Measurements from ENCODE around the gene AQP10.
"Not testable (repeated sequence)": the region's sequence is repeated elsewhere in the genome, so short reads cannot be mapped to it uniquely, and the experiment has no call there.

Gene AQP10, protein sequence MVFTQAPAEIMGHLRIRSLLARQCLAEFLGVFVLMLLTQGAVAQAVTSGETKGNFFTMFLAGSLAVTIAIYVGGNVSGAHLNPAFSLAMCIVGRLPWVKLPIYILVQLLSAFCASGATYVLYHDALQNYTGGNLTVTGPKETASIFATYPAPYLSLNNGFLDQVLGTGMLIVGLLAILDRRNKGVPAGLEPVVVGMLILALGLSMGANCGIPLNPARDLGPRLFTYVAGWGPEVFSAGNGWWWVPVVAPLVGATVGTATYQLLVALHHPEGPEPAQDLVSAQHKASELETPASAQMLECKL

DNA sequence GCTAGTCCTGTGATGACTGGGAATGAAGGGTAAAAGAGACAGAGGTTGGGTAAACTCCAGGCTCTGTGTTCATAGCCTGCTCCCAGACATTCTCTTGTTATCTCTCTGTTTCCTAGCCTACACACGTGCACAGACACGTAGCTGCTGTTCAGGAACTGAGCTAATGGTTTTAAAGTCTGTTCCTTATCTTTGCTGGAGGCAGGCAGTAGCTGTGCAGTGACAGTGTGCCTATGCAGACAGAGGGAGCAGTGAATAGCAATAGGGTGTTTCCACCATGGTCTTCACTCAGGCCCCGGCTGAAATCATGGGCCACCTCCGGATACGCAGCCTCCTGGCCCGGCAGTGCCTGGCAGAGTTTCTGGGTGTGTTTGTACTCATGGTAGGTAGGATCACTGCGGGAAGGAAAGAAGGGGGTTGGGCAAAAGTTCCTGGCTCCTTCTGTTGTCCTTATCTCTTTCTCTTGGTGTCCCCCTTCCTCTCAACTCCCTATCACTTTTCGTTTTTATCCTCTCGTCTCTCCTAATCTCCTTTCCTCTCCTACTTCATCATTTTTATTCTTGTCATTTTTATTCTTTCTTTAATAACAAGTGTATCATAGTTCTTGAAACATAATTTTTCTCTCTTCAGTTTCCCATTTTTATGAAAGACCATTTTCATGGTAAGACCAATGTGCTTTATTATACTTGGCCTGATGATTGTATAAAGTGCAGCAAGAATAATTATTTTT lies at the start of gene AQP10:
TSS of gene AQP10 (plus strand) at position 212 of the 727 bp plus-strand sequence. CDS start at position 275, 63 bp downstream.
- no peak for DNase-seq

DNA sequence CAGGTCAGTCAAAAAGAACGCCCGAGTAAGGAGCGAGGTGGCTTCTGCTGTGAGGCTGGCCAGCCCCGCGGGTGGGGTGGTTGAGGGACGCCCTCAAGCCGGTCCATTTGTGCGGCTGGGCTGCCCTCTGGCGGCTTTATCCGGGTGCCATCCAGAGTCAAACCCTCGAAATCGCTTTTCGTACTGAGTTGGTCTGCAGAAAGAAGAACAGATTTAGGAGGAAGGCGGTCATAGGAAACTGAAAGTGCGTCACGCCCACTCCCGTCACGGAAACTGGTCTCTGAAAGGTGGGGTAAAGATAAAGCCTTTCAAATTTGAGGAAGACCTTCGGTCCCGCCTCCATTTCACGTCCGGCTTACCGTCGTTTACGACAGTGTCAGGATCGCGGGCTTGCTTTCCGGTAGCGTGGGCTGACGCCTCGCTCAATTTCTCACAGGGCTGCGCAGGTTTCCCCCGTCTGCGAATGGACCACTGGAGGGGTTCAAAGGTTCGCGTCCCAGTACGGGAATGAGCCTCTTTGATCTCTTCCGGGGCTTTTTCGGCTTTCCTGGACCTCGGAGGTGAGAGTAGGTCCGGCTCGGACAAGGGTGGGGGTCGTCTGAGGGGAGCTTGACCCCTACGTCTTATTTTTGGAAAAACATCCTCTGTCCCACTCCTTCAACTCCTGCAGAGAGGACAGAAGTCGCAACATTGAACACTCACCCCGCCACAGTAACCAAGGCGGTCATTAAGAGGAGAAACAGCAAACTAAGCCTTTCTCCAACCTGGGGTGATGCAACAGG lies 48.5 kb upstream of the AQP10 start, which contains the start of gene HAX1:
TSS of gene HAX1 (plus strand) at position 413 of the 782 bp plus-strand sequence. CDS start at position 508, 95 bp downstream.
- peak; percentile 99 for DNase-seq

DNA sequence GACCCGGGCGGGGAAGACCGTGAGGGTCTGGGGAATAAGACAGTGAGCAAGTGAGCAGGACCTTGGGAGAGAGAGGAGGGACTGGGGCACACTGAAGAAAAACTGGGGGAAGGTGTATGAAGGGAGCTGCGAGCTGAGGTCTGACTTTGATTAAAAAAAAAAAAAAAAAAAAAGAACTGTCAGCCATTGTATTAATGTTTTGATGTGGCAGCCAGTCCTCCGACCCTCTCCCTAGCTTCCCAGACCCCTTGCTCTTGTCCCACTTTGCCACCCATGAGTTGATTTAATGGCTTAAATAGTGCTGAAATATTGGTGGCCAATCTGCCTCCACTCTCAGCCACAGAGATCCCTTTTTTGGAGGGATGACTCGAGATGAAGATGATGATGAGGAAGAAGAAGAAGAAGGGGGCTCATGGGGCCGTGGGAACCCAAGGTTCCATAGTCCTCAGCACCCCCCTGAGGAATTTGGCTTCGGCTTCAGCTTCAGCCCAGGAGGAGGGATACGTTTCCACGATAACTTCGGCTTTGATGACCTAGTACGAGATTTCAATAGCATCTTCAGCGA lies 47.8 kb upstream of the AQP10 start:
- no peak for DNase-seq

DNA sequence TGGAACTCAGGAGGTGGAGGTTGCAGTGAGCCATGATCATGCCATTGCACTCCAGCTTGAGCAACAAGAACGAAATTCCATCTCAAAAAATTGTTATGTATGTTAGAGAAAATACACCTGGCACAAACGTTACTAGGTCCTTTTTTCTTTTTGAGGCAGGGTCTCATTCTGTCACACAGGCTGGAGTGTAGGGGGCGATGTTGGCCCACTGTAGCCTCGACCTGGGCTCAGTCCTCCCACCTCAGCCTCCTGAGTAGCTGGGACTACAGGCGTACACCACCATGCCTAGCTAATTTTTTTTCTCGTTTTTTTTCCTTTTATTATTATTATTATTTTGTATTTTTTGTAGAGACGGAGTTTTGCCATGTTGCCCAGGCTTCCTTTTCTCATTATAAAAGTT lies 44.1 kb upstream of the AQP10 start:
- no peak for DNase-seq

DNA sequence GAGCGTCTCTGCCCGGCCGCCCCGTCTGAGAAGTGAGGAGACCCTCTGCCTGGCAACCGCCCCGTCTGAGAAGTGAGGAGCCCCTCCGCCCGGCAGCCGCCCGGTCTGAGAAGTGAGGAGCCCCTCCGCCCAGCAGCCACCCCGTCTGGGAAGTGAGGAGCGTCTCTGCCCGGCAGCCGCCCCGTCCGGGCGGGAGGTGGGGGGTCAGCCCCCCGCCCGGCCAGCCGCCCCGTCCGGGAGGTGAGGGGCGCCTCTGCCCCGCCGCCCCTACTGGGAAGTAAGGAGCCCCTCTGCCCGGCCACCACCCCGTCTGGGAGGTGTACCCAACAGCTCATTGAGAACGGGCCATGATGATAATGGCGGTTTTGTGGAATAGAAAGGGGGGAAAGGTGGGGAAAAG lies 33.3 kb upstream of the AQP10 start:
- DNase-seq, result not testable (repeated sequence)

DNA sequence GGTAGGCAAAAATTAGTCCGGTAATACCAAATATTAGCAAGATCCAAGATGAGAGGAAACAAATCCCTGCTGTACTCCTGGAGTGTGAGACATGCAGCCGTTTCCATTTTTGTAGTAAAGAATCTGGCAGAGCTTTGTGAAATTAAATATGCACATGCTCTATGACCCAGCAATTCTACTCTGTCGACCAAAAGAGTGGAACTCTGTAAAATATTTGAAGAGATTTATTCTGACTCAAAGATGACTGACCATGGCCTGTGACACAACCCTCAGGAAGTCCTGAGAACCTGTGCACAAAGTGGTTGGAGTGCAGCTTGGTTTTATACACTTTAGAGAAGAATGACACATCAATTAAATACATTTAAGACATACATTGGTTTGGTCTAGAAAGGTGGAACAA lies 32.2 kb upstream of the AQP10 start:
- DNase-seq, result no peak

DNA sequence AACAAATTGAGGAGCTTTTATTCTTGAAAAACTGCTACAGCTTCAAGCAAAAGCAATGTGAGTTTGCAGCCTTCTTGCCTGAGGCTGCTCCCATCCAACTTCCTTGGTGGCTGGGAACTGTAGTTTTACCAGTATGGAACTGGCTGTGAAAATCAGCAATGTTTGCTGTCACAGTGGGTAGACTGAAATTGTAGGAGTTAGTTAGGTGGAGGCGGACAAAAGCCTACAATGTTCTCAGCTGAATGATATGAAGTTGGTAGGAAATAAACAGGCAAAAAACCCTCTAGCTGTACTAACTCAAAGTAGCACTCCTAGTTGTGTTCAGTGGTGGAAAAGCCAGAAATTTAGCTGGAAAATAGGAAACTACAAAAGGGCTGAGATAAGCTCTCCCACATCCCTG lies 30.0 kb upstream of the AQP10 start:
- no peak for DNase-seq

DNA sequence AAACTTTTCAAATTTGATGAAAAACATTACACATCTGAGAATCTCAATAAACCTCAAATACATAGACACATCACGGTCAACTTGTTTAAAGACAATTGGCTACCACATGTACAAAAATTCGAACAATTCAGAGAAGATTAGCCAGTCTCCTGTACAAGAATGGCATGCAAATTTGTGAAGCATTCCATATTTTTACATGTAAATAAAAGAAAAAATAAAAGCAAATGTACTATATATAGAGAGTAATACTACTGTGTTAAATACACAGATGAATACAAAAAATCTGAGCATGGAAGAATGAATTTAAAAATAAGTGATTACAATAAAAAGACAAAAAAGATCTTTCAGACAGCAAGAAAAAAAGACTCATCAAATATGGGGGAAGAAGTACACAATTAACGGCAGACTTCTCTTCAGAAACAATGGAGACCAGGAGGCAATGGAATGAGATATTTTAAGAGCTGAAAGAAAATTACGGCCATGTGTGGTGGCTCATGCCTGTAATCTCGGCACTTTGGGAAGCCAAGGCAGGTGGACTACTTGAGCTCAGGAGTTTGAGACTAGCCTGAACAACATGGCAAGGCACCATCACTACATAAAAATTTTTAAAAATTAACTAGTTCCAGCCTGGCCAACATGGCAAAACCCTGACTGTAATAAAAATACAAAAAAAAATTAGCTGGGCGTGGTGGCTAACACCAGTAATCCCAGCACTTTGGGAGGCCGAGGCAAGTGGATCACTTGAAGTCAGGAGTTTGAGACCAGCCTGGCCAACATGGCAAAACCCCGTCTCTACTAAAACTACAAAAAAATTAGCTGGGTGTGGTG lies 25.3 kb upstream of the AQP10 start:
- DNase-seq, result no peak

DNA sequence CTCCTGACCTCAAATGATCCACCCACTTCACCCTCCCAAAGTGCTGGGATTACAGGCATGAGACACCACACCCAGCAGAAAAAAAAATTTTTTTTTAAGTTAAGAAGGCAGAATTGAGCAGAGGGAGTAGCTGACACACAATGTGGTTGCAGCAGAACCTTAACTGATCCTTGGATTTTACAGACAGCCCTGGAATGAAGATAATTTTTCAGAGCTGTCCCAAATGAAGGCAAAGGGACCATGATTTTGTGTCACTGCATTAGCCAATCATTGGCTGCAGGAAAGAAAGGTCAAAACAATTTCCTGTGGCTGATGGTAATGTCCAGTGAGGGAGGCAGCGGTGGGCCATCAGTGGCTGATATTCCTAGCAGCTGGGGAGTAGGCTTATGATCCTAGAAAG lies 19.3 kb upstream of the AQP10 start:
- DNase-seq, result no peak

DNA sequence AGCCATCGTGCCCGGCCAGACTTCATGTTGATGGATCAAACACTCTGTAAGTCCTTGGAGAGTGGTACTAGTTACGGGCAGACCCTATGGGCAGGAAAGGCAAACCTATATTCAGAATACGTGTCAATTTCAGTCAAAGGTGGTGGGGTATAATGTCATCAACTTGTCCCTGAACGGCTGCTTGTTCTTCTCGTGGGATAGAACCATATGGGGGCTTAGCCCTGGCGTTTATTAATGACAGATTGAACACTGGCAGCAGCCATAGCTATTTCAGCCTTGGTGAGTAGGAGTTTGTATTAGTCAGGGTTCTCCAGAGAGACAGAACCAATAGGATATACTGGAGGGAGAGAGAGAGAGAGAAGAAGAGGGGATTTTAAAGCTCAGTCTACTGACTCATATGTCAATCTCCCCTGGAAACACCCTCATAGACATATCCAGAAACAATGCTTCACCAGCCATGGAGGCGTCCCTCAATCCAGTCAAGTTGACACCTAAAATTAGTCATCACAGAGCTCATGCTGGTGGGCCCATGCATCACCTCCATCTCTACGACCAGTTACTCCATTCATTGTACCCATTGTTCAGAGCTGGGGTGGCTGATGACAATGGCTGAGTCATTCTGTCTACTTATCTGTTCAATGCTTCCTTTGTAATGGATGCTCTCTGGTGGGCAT lies 16.1 kb upstream of the AQP10 start:
- no peak for DNase-seq

DNA sequence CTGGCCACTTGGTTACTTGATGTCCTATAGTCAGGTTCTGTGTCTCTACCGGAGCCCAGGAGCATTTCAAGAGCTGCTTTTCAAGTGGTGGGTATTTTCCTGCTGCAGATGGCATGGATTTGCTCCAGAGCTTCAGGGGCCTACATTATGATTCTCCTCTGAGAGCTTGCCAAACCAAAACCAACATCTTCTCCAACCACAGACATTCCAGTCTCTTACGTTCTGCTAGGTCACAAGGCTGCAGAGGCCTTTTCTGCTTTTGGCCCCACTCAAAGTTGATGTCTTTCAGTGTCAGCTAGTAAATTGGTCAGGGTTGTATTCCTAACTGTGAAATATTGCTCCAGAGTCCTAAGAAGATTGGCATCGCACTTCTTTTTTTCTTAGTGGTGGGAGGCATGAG lies 14.7 kb upstream of the AQP10 start:
- DNase-seq, result no peak

DNA sequence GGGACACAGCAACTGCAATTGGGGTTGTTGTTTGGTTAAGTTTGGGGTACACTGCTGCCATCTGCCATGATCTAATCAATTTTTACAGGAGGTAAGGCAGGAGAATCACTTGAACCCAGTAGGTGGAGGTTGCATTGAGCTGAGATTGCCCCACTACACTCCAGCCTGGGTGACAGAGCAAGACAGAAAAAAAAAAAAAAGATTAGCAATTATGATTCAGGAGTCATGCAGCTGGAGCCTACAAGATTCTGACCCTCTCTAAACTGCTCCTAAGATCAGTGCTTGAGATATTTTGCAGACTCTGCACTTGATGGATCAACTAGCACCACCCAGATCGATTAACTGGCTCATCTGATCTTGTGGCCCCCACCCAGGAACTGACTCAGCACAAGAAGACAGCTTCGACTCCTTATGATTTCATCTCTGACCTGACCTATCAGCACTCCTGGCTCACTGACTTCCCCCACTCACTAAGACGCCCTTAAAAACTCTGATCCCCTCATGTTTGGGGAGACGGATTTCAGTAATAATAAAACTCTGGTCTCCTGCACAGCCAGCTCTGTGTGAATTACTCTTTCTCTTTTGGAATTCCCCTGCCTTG lies 13.1 kb upstream of the AQP10 start:
- DNase-seq, result not testable (repeated sequence)

DNA sequence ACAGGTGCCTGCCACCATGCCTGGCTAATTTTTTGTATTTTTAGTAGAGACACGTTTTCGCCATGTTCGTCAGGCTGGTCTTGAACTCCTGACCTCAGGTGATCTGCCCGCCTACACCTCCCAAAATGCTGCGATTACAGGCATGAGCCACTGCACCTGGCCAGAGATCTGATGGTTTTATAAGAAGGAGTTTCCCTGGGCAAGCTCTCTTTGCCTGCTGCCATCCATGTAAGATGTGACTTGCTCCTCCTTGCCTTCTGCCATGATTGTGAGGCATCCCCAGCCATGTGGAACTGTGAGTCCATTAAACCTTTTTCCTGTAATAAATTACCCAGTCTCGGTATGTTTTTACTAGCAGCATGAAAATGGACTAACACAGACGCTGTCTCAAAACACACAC lies 11.8 kb upstream of the AQP10 start:
- DNase-seq, result not testable (repeated sequence)

DNA sequence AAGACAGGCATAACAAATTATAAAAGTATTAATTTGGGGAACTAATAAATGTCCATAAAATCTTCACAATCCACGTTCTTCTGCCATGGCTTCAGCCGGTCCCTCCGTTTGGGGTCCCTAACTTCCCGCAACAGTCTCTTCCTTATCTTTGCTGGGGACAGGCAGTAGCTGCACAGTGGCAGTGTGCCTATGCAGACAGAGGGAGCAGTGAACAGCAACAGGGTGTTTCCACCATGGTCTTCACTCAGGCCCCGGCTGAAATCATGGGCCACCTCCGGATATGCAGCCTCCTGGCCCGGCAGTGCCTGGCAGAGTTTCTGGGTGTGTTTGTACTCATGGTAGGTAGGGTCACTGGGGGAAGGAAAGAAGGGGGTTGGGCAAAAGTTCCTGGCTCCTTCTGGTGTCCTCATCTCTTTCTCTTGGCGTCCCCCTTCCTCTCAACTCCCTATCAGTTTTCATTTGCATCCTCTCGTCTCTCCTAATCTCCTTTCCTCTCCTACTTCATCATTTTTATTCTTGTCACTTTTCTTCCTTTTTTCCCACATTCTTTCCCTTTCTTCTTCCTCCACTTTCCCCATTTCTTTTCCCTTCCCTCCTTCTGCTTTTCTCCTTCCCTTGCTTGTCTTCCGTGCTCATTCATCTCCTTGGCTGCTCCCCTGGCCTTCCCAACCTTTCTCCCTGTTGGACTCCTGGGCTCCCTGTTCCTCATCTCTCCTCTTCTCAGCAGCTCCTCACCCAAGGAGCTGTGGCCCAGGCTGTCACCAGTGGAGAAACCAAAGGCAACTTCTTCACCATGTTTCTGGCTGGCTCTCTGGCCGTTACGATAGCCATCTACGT lies 8.4 kb upstream of the AQP10 start:
- DNase-seq, result not testable (repeated sequence)

DNA sequence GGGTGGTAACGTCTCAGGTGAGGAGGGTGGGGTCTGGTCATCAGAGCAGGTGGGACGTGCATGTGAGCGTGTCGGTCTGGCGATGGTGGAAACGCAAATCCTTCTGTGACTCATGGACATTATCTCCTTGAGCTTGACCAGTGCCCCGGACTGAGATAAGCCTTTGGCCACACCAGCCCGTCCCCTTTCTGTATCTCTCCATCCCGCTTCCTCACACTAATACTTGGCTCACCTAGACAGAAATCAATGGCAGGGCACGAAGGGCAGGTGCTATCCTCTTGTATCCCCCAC lies 7.9 kb upstream of the AQP10 start:
- no peak for DNase-seq

DNA sequence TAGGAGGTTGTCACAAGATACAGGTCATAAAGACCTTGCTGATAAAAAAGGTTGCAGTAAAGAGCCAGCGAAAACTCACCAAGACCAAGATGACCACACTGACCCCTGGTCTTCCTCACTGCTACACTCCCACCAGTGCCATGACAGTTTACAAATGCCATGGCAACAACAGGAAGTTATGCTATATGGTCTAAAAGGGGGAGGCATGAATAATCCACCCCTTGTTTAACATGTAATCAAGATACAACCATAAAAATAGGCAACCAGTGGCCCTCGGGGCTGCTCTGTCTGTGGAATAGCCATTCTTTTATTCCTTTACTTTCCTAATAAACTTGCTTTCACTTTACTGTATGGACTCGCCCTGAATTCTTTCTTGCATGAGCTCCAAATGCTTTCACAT lies 6.7 kb upstream of the AQP10 start:
- DNase-seq, result not testable (repeated sequence)

DNA sequence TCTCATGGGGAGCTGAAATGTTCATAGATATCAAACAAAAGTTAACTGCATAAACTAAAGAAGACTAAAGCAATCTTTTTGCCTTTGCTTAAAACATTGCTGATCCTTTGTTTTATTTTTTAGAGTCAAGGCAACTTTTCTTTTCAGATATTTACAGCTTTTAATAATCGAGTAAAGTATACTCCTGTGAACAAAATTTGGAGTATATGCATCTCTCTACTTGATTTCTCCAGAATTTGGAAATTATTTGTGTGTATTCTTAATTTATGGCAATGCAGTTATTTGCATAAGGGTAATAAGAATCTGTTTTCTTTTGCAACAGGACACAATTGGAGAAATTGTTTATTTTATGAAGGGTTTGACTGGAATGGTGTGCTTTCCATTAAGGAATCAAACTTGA lies 4.2 kb upstream of the AQP10 start:
- no peak for DNase-seq

DNA sequence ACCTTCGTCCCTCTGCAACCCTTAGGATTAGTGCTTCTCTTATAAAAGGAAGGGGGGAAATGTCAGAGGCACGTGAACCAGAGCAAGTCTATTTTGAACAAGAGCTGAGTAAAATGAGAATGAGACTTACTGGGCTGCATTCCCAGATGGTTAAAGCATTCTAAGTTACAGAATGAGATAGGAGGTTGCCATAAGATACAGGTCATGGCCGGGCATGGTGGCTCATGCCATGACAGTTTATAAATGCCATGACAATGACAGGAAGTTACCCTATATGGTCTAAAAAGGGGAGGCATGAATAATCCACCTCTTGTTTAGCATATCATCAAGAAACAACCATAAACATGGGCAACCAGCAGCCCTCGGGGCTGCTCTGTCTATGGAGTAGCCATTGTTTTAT lies 2.5 kb upstream of the AQP10 start:
- no peak for DNase-seq

DNA sequence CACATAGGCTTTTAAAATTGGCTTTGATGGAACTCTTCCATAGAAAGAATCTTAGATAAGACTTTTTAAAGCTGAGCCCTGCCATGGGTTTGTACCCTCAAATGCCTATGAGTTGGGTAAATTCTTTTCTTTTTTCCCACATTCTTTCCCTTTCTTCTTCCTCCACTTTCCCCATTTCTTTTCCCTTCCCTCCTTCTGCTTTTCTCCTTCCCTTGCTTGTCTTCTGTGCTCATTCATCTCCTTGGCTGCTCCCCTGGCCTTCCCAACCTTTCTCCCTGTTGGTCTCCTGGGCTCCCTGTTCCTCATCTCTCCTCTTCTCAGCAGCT lies 679 bp downstream of the AQP10 start:
- not testable (repeated sequence) for DNase-seq

DNA sequence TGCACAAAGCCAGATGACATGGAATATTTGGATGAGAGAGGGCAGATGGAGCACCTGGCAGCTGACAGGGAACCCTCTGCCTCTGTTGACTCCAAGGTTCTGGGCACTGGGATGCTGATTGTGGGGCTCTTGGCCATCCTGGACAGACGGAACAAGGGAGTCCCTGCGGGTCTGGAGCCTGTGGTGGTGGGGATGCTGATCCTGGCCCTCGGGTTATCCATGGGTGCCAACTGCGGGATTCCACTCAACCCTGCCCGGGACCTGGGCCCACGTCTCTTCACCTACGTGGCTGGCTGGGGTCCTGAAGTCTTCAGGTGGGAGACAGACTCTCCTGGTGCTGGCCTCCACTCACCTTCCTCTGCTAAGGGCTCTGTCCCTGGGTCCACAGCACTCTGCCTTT lies 2.6 kb downstream of the AQP10 start:
- DNase-seq, result no peak

DNA sequence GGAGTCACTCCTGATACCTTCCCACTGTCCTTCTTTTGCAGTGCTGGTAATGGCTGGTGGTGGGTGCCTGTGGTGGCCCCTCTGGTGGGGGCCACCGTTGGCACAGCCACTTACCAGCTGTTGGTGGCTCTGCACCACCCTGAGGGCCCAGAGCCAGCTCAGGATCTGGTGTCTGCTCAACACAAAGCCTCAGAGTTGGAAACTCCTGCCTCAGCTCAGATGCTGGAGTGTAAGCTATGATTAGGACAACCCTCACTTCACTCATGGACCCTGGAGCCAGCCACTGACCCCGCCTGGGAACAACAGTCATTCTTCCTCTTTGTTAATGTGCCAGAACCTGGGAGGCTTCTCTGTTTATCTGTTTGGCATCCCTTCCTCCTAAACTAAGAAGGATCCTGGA lies 3.3 kb downstream of the AQP10 start:
- DNase-seq, result no peak
